HG03095 (cell line): ENCODE measurements around the gene MILR1.

Source experiments
- ATAC-seq: cut with Tn5 transposase; IDR thresholded peaks from one replicate; pipeline ENCODE4 v1.9.1; 2021; ENCODE audit warnings: moderate library complexity; ENCODE audit not compliant: unreplicated experiment

MILR1 gene

DNA sequence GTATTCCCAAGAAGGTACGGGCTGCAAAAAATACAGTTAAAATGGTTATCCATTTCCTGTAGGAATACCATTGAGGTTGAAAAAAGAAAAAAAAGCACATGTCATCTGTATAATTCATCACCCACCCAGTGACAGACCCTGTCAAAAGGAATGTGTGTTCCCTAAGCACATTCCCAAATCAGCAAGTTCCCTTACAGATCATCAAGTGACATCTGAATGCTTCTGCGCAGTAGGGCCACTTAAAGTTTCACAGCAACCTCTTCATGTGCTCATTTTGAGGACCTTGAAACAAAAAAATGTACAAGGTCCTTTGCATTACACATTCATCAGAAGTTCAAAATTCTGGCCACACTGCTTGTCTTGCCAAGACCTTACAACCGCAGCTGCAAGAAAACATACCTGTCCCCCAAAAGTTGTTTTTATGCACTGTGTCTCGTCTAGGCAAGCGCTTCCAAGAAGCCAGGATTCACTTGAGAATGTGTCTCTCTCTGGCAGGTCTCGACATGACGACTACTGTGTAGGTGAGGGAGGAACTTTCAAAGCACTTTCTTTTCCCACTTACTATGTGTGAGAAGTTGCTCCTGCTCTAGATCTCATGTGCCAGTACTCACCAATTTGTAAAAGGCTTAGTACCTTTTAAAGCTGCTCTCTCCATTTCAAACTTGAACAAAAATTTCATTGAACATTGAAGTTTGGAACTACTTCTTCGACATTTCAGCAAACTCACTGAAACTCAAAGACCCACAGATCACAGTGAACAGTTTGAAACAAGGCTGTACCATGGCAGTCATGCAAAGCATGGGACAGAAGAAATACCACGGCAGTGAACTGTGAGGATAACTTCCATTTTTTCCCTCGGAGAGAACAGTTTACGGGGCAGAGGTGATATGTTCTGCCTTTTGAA is 52.2 kb downstream of the MILR1 start:
- no peak for ATAC-seq

DNA sequence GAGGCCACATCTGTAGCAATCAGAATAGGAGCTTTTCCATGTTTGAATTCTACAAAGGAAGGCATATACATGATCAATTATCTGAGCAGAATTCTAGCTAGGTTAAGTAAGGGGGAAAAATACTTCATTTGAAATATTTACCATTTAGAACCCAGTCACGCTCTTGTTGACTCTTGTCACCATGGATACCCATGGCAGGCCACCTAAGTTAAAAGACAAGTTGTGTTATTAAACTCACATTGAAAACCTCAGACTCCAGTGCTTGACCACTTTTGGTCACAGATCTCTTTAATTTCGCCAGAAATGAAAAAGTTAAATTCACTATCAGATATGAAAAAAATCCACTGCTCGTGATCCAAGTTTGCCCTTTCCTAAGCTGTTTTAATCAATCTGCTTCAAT is 53.1 kb downstream of the MILR1 start:
- ATAC-seq, result no peak

DNA sequence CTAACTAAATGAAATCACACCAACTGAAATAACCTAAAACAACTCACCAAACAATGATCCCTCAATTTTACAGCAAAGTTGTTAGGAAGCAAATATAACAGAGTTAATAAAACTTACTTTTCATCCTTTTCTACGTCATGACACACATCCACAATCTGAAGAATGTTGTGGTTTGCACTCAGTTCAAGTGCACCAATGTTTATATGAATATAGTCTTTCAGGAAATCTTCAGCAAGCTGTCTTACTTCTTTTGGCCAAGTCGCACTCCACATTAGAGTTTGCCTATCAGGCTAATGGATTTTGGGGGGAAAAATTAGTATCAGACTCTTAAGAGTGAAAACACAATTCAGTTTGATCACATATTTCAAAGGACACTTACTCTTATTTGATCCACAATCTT is 53.9 kb downstream of the MILR1 start:
- no peak for ATAC-seq

DNA sequence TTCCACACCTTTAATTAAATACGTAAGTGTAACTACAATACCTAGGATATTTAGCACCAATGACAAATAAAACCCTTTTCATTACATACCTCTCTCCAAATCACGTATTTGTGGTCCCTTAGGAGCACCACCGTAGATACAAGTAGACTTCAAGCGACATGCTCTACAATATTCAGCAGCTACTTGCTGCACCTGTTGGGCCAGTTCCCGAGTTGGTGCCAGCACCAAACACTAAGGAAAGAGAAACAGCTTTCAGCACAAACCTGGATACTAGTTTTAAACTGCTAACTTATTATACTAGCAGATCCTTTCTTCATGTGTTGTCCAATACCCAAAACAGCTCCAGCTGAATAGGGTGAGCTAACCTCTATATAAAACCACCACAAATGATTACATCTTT is 54.4 kb downstream of the MILR1 start:
- no peak for ATAC-seq

DNA sequence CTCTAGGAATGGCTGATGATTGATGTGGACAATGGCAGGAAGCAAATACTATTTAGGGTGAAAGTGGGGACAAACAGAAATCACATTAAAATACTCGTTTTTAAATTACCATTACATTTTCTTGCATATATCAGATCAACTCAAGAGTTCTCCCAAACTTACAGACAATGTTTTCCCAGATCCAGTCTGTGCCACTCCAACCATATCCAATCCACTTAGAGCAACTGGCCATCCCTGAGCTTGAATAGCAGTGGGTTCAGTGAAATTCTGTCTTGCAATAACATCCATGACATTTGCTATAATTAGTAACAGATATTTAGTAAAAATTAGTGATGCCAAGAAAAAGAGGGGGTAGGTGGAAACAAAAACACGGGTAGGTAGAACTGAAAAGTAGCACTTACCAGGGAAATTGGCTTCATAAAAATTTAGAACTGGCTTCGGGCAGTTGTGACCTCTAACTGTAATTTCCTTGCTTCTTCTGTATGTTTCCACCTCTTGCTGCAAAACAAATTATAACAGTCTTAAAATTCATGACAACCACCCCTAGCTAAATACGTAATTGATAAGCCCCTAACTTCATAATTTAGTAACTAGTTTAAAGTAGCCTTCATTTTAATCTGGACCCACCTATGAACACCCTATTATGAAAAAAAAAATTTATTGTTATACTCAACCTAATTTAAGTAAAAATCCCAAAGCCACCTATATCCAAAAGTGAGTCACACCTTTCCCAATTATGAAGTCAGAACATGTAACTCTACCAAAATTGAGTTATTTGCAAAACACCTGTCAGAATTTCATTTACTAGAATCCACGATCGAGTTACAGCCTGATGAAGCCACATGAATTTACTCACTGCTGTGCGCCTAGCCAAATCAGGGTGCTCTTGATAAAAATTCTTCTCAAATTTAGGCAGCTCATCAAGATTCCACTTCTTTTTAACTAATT is 55.2 kb downstream of the MILR1 start:
- ATAC-seq, result no peak

DNA sequence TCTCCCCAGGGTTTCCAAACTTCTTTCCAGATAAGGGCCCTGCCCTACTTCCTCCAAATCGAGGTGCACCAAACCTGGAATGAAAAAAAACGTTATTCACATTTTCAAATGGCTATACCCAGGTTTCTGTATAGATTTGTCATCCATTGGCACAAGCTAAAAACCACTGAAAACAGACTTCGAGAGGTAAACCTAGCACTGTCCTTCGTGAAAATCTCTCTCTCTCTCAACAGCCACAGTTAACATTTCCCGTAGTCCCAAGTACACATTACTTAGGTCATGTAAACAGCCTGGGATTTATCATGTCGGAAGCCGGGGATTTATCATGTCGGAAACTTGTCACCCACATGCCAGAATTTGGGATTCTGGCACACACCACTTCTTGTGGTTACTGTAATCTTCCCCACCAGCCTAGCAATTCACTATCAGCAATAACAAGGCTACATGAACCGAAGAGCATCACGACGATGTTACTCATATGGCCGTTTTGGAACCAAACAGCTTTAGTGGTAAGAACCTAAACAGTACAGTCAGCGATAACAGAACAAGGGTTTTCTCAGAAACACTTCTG is 55.9 kb downstream of the MILR1 start:
- no peak for ATAC-seq

DNA sequence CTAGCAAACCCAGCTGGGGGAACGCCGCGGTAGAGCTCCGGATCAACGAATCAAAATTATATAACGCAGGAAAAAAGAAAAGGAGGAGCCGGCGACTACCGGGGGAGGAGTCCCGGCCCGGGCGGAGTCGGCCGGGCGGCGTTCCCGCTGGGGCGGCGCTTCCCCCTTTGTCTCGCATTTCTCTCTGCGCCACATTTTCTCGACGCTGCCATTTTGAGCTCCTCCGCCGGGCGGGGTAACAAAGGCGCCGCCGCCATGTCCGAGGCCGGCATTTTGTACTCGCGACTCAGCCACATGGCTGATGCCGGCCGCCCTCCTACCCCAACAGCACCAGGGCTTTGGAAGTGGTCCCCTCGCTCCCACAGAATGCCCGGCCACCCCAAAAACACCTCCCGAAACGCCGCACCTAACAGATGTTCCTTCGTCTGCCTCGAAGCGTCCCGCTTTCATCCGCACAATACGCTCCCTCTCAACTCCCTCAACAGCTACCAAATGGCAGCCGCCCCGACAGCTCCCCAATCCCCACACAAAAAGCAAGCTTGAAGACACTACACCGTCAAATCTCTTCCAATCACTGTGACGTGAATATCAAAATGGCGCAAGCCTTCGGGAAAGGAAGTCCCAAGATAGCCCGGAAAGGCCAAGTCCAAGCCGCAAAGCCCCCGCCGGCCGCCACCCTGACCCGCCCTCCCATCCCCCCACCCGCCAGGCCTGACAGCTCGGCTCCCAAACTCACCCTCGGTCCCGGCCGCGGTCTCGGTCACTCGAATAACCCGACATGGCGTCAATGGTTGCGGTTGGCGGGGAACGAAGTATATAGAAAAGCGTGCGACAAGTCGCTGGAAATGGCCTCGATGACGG is 56.7 kb downstream of the MILR1 start:
- ATAC-seq, result no peak

DNA sequence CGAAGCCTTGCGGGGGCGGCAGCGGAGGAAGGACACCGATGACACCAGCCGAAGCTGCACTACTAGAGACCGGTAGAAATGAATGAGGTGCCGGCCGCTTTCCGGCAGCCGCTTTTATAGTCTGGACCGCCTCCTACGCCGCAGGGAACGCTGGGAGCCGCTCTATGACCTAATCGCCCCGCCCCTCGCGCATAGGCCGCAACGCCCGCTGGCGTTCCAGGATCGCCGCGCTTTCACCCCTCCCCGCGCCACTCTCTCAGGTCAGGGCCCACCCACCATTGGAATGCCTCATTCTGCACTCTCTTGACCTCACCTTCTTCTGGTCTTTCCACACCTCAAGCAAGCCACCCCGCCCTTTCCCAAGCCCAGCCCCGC is 57.3 kb downstream of the MILR1 start, which contains the start of gene DDX5:
Gene DDX5 (minus strand): TSS at position 89 of the 375 bp plus-strand sequence. CDS start 170 bp downstream, outside the sequence.
- ATAC-seq, result peak; percentile 67

DNA sequence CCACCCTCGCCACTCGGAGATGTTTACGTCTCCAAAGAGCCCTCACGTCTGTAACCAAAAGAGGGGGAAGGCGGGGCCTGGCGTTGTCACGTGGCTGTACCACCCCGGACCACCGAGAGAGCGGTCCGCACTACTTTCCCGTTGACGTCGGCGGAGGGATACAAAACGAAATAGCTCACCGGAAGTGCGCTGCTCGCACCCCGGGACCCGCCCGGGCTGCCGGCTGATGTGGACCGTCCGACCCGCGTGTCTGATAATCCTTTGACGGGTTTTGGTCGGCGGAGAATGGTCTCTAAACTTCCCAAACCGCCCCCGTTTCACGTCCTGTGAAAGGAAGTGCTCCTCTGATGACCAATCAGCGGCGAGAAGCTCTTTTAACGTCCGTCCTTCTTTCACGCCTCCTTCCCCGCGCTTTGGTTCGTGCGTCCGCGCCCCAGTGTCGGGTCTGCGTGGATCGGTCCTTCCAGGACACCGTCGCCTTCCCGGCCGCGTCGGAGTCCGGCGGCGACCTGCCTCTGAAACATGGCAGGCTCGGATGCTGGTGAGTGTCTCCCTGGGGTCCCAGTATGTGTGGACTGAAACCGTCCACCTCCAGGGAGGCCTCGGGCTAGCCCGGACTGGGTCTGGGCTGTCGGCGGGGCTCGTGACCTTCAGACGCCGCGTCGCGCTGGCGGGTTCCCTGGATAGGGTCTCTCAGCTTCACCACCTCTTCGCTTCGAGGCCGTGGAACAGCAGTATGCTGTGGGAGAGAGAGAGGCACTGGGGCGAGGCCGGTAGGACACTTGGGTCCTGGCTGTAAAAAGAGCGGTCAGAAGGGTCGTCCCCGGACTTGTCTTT is 57.9 kb downstream of the MILR1 start, which contains the start of gene CEP95:
Gene CEP95 (plus strand): TSS at position 402 of the 837 bp plus-strand sequence. CDS start 121 bp downstream, at position 523.
- peak; percentile 55 for ATAC-seq

DNA sequence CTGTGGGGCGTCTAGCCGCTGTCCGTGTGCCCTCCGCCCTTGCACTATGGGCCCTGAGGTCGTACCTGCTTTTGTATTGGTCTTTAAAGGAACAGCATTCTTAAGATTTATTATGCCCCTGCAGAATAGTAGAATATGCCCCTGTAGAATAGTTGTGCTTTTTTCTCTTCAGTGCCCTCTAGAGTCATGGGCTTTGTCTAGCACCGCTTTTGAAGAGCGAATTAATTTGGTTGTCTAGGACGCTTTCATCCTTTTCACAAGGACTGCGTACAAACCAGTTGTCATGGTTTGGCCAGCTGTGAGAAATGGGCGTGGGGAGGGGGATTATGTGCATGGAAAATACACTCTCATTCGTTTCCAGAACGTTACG is 58.5 kb downstream of the MILR1 start:
- ATAC-seq, result peak; percentile 16

DNA sequence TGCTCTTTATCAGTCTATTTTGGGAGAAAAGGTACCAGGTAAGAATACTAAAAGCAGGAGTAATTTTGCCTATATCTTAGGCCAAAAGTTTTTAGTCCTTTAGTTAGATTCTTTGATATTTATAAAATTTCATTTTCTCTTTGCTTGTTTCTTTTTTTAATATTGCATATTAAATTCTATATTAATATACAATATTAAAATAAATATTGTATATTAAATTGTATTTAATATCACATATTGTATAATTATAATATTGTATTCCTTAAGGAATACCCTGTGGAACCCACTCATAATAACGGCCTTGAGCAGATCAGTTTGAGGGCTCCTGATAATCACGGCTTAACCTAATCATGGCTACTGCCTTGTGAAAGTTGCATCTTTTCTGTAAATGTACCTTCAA is 59.8 kb downstream of the MILR1 start:
- no peak for ATAC-seq

DNA sequence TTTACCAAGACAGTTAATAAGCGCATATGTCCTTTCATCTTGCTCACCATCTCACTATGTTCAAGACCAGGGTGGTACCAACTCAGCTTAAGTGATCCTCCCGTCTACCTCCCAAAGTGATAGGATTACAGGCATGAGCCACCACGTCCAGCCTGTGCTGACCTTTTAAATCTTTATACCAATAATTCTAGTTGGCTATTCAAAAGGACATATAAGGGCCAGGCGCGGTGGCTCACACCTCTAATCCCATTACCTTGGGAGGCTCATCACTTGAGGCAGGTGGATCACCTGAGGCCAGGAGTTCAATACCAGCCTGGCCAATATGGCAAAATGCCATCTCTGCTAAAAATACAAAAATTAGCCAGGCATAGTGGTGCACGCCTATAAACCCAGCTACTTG is 60.3 kb downstream of the MILR1 start:
- ATAC-seq, result no peak

DNA sequence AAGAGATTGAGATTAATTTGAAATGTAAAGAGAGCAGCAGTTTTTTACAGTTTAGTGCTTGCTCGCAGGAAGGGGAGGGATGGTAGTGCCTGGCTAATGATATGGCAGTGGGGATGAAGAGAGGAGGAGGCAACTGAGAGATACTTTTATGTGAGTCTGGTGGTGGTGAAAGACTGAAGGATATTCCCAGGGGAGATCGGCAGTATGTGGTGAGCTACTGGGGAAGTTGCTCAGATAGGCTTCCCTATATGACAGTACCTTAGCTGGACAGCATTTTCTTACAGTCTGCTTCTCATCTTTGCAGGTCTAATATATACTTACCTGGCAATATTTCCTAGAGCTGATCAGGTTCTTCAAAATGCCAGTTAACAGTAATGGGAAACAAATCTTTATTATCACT is 66.5 kb downstream of the MILR1 start:
- no peak for ATAC-seq

DNA sequence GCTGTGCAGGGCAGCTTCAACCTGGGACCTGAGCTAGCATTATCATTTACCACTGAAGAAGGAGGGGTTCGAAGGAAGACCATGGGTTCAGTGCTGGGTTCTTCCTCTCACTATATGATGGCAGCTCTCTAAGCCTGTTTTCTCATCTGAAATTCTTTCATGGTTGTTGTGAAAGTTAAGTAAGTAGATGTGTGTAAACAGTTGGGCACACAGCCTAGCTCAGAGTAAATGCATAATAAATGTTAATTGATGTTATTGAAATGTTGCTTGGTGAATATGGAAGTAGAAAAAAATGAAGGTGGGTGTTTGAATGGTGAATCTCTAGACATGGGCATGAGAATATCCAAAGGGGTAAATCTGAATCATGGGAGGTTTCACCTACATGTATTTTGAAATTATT is 66.9 kb downstream of the MILR1 start:
- no peak for ATAC-seq
